GM19372 (cell line): ENCODE data around the gene KRT77.

Source experiments
- ATAC-seq: cut with Tn5 transposase; IDR thresholded peaks from one replicate; pipeline ENCODE4 v1.9.1; 2021; ENCODE audit warnings: mild to moderate bottlenecking, low read depth, moderate library complexity; ENCODE audit not compliant: unreplicated experiment

KRT77 gene

DNA sequence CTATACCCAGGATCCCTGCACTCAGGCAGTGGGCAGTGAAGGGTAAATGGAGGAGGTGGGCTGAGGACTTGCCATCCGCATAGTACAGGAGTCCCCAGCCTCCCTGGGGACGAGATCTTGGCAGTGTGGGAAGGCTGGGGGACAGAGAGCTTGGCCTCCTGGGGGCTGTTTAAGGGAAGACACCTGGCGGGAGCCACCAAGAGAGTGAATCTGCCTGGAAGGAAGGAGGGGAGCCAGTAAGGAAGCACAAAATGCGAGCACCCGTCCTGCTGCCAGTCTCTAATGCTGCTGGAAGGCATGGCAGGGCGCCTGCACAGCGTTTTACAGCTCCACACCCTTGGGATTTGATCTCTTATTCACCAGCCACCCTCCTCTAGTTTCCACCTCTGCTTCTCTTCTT, 43.9 kb downstream of the KRT77 start:
- ATAC-seq, result no peak

GRCh38 chr12:52658196-52658595, 45.1 kb downstream of the KRT77 start:
- ATAC-seq, result no peak

GRCh38 chr12:52657250-52657902, 45.9 kb downstream of the KRT77 start:
- no peak for ATAC-seq

- ATAC-seq, result no peak
These were observed 46.7 kb downstream of the KRT77 start for GRCh38 chr12:52656616-52657015.

GRCh38 chr12:52655720-52656124, 47.6 kb downstream of the KRT77 start:
- no peak for ATAC-seq

DNA sequence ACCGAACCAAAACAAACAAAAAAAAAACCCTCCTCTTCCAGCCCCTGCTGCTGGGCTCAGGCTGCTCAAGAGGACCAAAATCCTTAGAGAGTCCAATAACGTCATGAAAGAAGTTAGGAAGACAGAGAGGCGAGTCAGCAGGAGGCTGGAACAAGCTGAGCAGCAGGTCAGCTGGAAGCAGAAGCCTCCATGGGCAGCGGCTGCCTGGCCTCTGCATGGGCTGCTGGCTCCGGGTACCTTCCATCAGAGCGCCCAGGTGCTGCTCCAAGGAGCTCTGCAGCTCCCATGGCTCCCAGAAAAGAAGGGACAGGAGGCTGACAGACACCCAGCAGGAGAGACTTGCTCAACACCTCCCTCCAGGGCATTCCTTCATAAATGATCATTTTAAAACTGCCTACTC, 48.1 kb downstream of the KRT77 start:
- no peak for ATAC-seq

- no peak for ATAC-seq
These were observed 51.5 kb downstream of the KRT77 start, which contains the start of gene KRT2 for GRCh38 chr12:52651726-52652261. KRT2 (minus strand) TSS chr12:52652211; CDS start chr12:52652142, 69 bp downstream.

- no peak for ATAC-seq
These were observed 52.7 kb downstream of the KRT77 start for GRCh38 chr12:52650520-52651081.

- ATAC-seq, result no peak
These were observed 54.3 kb downstream of the KRT77 start for GRCh38 chr12:52649066-52649465.

- ATAC-seq, result no peak
These were observed 55.2 kb downstream of the KRT77 start for GRCh38 chr12:52648012-52648550.

GRCh38 chr12:52647601-52648000, 55.7 kb downstream of the KRT77 start:
- no peak for ATAC-seq

DNA sequence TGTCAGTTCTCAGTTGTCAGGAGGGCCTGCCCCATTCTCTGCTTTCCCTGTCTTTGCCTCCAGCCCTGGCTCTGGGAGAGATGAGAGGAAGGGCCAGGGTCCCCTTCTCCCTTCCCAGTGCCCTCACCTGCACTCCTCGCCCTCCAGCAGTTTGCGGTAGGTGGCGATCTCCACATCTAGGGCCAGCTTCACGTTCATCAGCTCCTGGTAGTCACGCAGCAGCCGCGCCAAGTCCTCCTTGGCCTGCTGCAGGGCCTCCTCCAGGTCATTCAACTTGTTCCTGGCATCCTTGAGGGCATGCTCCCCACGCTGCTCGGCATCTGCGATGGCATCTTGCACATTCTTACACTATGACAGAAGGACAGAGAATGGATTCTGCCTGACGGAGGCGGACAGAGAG, 56.7 kb downstream of the KRT77 start:
- ATAC-seq, result no peak

GRCh38 chr12:52645982-52646381, 57.3 kb downstream of the KRT77 start:
- ATAC-seq, result no peak

DNA sequence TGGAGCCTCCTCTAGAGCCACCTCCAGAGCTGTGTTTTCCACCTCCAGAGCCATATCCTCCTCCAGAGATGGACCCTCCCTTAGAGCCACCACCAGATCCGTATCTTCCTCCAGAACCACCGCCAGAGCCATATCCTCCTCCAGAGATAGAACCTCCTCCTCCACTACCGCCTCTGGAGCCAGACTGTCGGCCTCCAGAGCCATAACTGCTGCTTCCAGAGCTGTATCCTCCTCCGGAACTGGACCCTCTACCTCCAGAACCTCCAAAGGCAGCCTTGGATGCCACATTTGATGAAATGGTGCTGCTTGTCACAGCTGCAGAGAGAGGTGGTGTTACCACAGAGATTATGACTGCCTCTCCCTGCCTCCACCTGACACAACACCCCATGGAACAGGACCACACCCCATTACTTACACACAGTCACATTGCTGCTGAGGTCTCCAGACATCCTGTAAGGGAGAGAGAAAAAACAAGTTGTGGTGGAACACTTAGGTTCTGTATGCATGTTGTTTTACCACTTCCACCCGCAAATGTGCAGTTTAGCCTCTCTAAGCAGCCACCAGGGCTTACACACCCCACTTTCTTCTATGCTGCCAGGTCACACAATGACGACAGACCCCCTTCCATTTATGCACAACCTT, 58.1 kb downstream of the KRT77 start:
- ATAC-seq, result no peak

DNA sequence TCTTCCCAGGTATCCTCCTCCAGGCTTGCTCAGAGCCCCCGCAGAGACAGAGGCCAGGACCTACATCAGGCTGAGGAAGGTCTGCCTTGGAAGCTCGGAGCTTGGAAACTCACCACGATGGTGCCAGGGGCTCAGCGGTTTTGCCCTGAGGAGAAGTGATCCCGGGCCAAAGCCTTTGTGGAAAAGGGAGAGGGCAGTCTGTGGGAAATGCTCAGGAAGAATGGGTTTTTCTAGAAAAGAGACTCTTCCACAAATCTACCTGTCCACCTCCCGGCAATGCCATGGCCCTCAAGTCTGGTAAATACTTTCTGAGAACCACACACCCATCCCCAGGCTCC, 59.3 kb downstream of the KRT77 start:
- no peak for ATAC-seq

DNA sequence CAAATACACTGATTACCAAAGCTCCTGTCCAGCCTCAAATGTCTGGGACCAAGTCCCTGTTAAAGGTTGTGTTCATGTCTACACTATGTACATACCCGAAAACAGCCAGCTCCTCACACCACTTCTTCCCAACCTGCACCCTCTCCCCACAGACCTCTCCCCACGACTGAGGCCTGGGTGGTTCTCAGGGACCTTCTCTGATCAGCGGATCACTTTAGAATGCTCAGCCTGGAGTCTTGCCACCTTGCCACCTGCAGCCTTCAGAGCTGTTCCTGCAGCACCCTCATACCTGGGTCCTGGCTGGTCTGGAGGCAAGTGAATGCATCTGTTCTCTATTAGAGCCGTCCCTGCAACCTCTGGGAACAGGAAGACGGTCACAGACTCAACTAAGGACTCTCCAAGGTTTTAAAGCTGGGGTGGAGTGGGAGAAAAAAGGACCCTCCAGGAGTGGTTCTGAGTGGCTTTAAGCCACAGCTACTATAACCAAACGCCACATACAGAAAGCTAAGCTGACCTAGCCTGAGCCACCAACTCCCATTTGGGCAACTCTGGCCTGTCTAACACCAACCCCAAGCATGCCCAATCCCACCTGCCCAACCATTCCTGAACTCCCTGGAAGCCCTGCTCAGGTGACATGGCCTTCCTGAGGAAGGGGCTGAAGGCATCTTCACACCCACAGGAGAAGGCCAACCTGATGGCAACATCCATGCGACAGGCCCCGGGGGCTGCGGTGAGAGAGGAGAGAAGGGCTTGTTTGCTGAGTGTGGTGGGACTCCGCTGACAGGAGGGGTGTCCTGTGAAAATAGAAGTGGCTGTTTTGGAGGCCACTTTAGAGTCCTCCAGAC, 59.9 kb downstream of the KRT77 start:
- ATAC-seq, result no peak

DNA sequence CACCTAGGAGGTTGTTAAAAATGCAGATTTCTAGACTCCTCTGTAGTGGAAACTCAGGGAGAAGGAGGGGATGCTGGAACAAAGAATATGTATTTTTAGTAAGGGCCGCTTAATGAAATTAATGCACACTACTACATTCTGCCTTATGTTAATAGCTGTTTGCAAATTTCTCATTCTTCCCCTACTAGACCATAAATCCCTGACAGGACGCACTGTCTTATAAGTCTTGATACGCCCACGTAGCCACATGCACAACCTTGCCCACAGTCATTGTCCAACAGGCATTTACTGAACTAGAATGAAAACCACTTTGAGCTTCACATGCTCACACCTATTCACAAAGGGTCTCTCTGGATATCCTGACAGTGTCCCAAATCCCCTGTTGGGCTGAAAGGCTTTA, 61.9 kb downstream of the KRT77 start:
- ATAC-seq, result no peak
